Gastroesophageal sphincter (tissue), 4 donors: ENCODE data around the gene RNF19B. TPM values are rescaled to one million over a fixed set of nuclear protein-coding genes. Genes with fewer than 3 reads are reported as not detected.

Experiments used
- ATAC-seq: fragments of 150-250 bp; one replicate; pipeline ENCODE4 v1.9.1; 2016; ENCODE audit warnings: mild to moderate bottlenecking, moderate library complexity
- H3K27ac ChIP-seq, 4 donors: fragments of 200-600 bp; sonication (generic) in 3 of 4; 1 replicate in 3 of 4; 2 replicates in 1 of 4; pipeline ENCODE4 v1.5.1; 2016 to 2019
- H3K27me3 ChIP-seq: fragments of 200-600 bp; sonication (generic); one replicate; pipeline ENCODE4 v1.5.1; 2019
- H3K36me3 ChIP-seq, 2 donors: fragments of 200-600 bp; sonication (generic); one replicate each; pipeline ENCODE4 v1.5.1; 2019; ENCODE audit warnings: control low read depth in 1 of 2
- H3K4me1 ChIP-seq, 3 donors: fragments of 200-600 bp; sonication (generic); 1 replicate in 2 of 3; 2 replicates in 1 of 3; pipeline ENCODE4 v1.5.1; 2016 to 2019; ENCODE audit warnings: control low read depth in 2 of 3
- H3K4me3 ChIP-seq, 2 donors: fragments of 200-600 bp; sonication (generic); one replicate each; pipeline ENCODE4 v1.5.1; 2019; ENCODE audit warnings: mild to moderate bottlenecking in 1 of 2, moderate library complexity in 1 of 2
- H3K9me3 ChIP-seq, 3 donors: fragments of 200-600 bp; sonication (generic); one replicate each; pipeline ENCODE4 v1.5.1; 2017 to 2019; ENCODE audit warnings: control low read depth in 2 of 3
- CTCF ChIP-seq, 4 experiments: fragments of 200-600 bp in 2 of 4; fragments of 450-650 bp in 2 of 4; sonication (generic) in 1 of 4; IDR thresholded peaks; one replicate each; pipeline ENCODE4 v1.5.1; 2017 to 2019; ENCODE audit warnings: antibody characterized with exemption in 4 of 4, mild to moderate bottlenecking in 2 of 4, moderate library complexity in 2 of 4
- EP300 ChIP-seq: sonication (generic); formaldehyde crosslinking; IDR thresholded peaks from one replicate; pipeline ENCODE4 v1.6.1; 2017; ENCODE audit warnings: antibody characterized with exemption, mild to moderate bottlenecking
- POLR2A ChIP-seq, 2 donors: fragments of 450-650 bp; IDR thresholded peaks; one replicate each; pipeline ENCODE4 v1.6.1; 2017; ENCODE audit warnings: antibody characterized with exemption in 2 of 2, mild to moderate bottlenecking in 2 of 2, moderate library complexity in 1 of 2
- POLR2AphosphoS5 ChIP-seq: sonication (generic); formaldehyde crosslinking; IDR thresholded peaks from one replicate; pipeline ENCODE4 v1.6.1; 2017; ENCODE audit warnings: antibody characterized with exemption
- WGBS, 2 donors: methylation state at CpG; one replicate each; pipeline ENCODE4 v1.1.5; 2018; ENCODE audit warnings: low coverage in 1 of 2; 5-methylcytosine and 5-hydroxymethylcytosine counted together
- total RNA-seq, 4 donors: library from RNA; depleted of rRNA; stranded (reverse); fragments of >200 nt; gene quantifications; one replicate each; pipeline ENCODE4 v1.1.0, GENCODE V29; 2016

RNF19B gene
- total RNA-seq, 4 donors from 2014 or later, result 19.5 to 25.2 (median 21.8) TPM

GRCh38 chr1:32939655-32940371, 24.8 kb downstream of the RNF19B start:
- Histone ChIP-seq H3K4me3 (no peak overlapping the region), H3K36me3 (peaks cover 0 to 100% of the 10 kb centered on the region in 2 donors), H3K27me3 (no peaks in the 10 kb centered on the region), H3K4me1 (peaks cover 0 to 17% (median 8%) of the 10 kb centered on the region in 3 donors), H3K9me3 (no peaks in the 10 kb centered on the region), H3K27ac (peak overlapping the region in 1 of 4 donors; percentile 50)
- 45 to 60% methylated on average over 1 to 4 of the region's 4 CpGs for WGBS, 2 donors
- ATAC-seq, result peak; percentile 85
- TF ChIP-seq POLR2A (IDR thresholded peaks at IDR 0.05) (no peak), EP300 (no peak), CTCF (IDR thresholded peaks at IDR 0.05) (no peak), POLR2AphosphoS5 (no peak)

- WGBS, 2 donors, result 79 to 100% methylated on average over 2 to 3 of the region's 4 CpGs
- ATAC-seq, result no peak
- Histone ChIP-seq H3K27ac (no peak overlapping the region), H3K4me1 (peaks cover 0 to 31% (median 8%) of the 10 kb centered on the region in 3 donors), H3K9me3 (no peaks in the 10 kb centered on the region), H3K4me3 (no peak overlapping the region), H3K27me3 (no peaks in the 10 kb centered on the region), H3K36me3 (peaks cover 0 to 75% of the 10 kb centered on the region in 2 donors)
- no peak for TF ChIP-seq POLR2A (IDR thresholded peaks at IDR 0.05)
- no peak for TF ChIP-seq EP300
- no peak for TF ChIP-seq CTCF (IDR thresholded peaks at IDR 0.05)
- no peak for TF ChIP-seq POLR2AphosphoS5
Measured at GRCh38 chr1:32937061-32937460, 27.5 kb downstream of the RNF19B start.

- Histone ChIP-seq H3K4me3 (no peak overlapping the region), H3K9me3 (no peaks in the 10 kb centered on the region)
Measured at GRCh38 chr1:32934535-32934934, 30.1 kb downstream of the RNF19B start.

GRCh38 chr1:32933742-32934322, 30.8 kb downstream of the RNF19B start:
- ATAC-seq, result peak; percentile 63
- H3K4me3 ChIP-seq, result no peak overlapping the region
- TF ChIP-seq CTCF (IDR thresholded peaks at IDR 0.05) (no peak), POLR2A (IDR thresholded peaks at IDR 0.05) (no peak), POLR2AphosphoS5 (no peak), EP300 (no peak)
- no peaks in the 10 kb centered on the region for H3K27me3 ChIP-seq
- no peaks in the 10 kb centered on the region for H3K9me3 ChIP-seq
- H3K36me3 ChIP-seq, result peaks cover 0 to 43% of the 10 kb centered on the region in 2 donors
- 23 to 34% methylated on average over 3 of the region's 3 CpGs for WGBS, 2 donors
- H3K27ac ChIP-seq, result peak overlapping the region in 3 of 4 donors; percentile 48 to 49 (median 48)
- H3K4me1 ChIP-seq, result peaks cover 0 to 15% (median 0%) of the 10 kb centered on the region in 3 donors

More at GRCh38 chr1:32934535-32934934, 30.1 kb downstream of the RNF19B start:
- H3K27me3 ChIP-seq, result no peaks in the 10 kb centered on the region
- peaks cover 0 to 22% (median 5%) of the 10 kb centered on the region in 3 donors for H3K4me1 ChIP-seq
- peaks cover 0 to 50% of the 10 kb centered on the region in 2 donors for H3K36me3 ChIP-seq
- WGBS, 2 donors, result 89 to 94% methylated on average over 6 to 10 of the region's 10 CpGs
- TF ChIP-seq POLR2A (IDR thresholded peaks at IDR 0.05), result no peak
- no peak for TF ChIP-seq EP300
- ATAC-seq, result no peak
- H3K27ac ChIP-seq, result peak overlapping the region in 3 of 4 donors; percentile 37 to 49 (median 48)

GRCh38 chr1:32931760-32932159, 32.8 kb downstream of the RNF19B start:
- Histone ChIP-seq H3K4me3 (no peak overlapping the region), H3K4me1 (peaks cover 0 to 14% (median 0%) of the 10 kb centered on the region in 3 donors), H3K27ac (no peak overlapping the region), H3K27me3 (no peaks in the 10 kb centered on the region), H3K9me3 (no peaks in the 10 kb centered on the region), H3K36me3 (peaks cover 0 to 22% of the 10 kb centered on the region in 2 donors)
- 77 to 86% methylated on average over 1 of the region's 1 CpG for WGBS, 2 donors
- ATAC-seq, result no peak
- no peak for TF ChIP-seq CTCF (IDR thresholded peaks at IDR 0.05)
- TF ChIP-seq EP300, result no peak
- no peak for TF ChIP-seq POLR2A (IDR thresholded peaks at IDR 0.05)
- TF ChIP-seq POLR2AphosphoS5, result no peak
